GM18873 (cell line): Measurements from ENCODE around the gene ADCY2.

ENCODE experiments used
- ATAC-seq: cut with Tn5 transposase; IDR thresholded peaks from one replicate; pipeline ENCODE4 v1.9.1; 2021; ENCODE audit warnings: mild to moderate bottlenecking, moderate library complexity, moderate number of reproducible peaks; ENCODE audit not compliant: unreplicated experiment, low FRiP score

ADCY2 gene

DNA sequence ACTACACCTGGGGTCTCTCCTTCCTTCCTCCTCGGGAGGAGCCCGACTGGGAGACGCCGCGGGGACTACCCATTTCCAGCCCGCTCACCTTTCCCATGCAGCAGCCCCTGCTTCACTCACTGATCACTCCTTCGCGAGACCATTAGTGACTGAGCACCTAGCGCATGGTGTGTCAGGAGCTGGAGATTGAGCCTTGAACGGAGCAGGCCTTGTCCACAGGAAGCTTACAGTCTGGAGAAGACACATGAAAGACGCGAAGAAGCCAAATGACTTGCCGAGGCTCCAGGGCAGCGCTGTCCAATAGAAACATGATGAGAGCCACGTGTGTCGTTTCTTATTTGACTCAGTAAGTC lies 455.3 kb downstream of the ADCY2 start:
- ATAC-seq = no peak

DNA sequence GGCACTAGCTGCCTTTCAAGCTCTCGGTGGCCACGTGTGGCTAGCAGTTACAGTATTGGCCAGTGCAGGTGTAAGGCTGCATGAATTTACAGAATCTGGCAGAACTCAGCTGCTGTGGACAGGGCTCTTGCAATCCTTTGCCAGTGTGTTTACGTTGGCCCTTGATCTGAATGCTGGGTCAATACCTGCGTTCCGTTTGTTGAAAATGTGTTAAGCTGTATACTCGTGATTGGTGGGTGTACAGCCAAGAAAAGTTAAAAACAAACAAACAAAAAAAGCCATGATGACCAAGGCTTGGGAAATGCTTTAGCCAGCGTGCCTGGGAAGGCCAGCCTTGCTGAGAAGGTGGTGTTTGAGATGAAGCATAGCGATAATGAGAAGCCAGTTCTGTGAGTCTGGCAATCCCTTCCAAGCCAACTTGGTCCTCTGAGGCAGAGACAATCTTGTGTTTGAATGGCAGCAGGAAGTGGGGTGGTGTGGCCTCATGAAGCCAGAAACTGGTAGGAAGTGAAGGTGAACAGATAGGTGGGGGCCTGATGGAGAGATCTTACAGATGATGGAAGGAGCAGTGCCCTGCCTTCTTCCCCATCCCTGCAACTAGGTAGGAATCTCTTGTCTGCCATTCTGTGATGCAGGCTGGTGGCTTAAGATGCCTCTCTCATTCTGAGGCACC lies 455.8 kb downstream of the ADCY2 start:
- ATAC-seq = no peak

DNA sequence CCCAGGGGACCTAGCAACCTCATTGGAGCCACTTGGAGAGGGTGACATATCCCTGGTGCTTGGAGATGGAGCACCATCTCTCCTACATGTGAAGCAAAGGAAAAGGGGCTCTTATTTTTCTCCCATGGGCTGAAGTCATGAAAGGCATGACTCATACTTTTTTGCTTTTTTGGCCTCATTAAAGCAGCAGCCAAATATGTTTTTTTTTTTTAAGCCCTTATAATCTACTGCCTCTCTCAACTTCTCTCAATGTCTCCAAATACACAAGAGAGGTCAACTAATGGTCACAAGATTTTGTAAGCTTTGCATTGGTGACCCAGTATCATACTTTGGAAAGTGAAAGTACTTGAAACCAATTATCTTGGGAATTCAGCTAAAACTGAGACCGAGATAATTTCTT lies 456.6 kb downstream of the ADCY2 start:
- no peak for ATAC-seq

DNA sequence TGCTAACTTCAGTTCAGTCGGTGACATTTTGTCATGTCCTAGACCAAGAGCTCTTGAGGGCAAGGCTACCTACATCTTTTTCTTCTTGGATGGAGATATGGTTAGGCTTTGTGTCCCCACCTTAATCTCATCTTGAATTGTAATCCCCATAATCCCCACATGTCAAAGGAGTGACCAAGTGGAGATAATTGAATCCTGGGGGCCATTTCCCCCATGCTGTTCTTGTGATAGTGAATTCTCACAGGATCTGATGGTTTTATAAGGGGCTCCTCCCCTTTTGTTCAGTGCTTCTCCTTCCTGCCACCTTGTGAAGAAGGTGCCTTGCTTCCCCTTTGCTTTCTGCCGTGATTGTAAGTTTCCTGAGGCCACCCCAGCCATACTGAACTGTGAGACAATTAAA lies 457.1 kb downstream of the ADCY2 start:
- no peak for ATAC-seq

DNA sequence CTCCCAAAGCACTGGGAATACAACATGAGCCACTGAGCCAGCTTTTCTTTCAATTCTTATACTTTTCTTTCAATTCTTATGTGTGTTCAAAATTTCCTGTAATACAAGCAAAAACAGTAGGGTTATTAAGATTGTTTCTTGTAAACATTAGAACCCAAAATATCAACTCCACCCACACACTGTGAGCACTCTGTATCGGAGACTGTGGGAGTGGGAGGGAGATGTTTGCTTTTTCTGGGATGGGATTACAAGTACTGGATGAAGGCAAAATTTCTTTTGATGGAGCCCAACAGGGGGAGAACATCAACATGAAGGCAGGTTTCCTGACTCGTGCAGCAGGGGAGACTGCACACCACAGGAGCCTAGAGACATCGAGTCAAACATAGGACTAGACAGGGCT lies 459.7 kb downstream of the ADCY2 start:
- ATAC-seq = no peak

DNA sequence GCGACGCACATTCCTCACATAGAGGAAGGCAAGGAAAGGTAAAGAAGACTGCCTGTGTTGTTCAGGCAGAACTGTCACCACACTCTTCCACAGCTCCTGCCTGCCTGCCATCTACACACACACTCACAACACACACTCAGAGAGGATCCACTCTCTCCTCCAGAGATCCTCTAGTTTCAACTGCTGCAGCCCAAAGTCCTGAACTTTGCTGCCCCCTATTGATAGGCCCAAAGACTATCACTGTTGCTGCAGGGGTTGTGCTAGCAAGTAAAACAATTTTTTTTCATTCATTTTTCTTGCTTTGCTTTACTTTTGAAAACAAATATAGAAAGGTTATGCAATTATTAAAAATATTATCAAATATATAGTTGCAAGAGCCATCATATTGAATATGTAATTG lies 460.9 kb downstream of the ADCY2 start:
- no peak for ATAC-seq

DNA sequence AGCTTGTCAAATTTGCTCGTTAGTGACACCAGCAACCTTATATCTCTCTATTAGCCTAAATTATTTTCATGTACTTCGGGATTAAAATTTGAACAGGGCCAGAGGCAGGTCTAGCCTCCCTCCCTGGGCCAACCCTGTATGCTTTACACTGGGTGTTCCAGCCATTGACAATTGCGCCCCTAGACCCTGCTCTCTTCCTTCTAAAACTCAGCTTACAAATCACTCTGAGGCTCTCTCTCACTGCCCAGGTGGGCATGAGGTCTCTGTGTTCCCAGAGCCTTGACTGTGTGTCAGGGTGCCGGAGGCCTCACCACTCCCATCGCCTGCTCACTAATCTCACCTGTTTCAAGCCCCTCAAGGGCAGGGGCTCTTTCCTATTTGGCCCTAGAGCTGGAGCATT lies 461.4 kb downstream of the ADCY2 start:
- ATAC-seq = no peak

DNA sequence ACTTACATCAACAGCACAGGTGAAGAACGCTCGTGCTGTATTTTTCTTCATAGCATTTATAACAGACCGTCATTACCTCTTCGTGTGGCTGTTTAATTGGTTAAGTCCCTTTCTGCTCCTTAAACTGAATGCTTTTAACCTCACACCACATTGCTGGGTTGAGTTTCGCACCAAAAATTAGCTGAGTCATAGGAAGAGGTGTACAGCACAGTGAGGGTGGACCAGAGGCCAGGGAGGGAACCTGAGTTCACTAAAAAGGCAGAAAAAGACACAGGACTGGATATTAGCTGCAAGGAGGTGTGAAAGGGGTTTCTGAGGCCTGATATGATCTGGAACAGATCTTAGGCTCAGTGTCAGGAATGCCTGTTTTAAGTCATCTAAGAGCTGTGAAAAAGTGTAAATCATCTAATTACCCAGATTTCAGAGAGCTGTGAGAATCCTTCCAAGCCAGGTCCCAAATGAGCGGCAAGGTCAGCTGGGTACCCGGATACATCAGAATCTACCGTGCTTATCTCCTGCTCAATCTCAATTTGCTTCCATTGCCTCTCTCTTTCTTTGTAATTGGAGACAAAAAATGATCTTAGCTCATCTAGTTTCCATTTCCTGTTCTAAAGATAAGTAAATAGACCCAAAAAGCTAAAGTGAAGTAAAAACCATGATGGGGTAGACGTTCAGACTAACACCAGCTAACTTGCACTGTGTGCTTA lies 462.1 kb downstream of the ADCY2 start:
- no peak for ATAC-seq

DNA sequence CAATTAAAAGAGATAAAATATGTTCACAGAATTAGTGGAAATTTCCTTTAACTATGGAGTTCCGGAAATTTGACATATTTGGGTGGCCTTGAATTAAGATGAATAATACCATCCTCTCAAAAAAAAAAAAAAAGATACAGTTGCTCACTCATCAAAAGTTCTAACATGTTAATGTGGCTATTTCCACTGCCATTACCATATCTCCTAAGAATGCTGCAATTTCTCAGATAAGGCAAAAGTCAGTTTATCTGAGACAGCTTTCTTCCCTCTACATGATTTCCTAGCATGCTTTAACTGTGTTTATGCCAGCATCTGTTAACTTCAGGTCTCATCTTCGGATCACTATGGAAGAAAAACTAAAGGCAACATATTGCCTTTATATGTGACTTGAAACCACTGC lies 470.3 kb downstream of the ADCY2 start:
- ATAC-seq = no peak

DNA sequence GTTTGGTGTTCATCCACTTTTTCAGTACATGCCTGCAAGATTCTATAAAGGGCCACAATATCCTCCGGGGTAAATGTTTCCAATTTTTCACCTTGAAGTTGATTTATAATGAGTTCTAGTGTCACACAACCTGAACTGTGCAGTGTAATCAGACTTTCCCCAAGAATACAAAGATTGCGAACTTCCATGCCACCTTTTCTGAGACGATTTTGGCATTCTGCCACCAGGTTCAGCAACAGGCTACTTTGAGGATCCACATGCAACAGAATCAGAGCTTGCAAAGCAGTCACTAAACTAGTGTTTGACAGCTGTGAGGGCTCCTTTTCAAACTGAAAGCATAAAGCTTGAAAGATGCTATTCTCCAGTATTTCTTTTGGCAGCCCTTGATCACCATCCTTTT lies 471.3 kb downstream of the ADCY2 start:
- no peak for ATAC-seq

DNA sequence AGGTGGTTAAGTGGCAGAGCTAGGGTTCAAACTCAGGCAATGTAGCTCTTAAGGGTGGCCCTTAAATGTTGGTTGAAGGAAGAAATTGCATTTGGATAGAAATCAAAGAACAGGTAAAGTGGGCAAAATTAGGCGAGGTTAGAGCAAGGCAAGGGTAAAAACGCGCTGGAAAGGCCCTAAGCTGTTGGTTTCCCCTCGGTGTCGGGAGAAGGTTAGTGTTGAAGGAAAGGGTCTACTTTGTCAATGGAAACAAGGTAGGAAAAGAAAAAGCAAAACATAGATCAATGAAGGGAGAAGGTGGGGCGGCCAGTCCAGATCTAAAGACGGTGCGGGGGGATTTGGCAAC lies 472.5 kb downstream of the ADCY2 start:
- ATAC-seq = no peak

DNA sequence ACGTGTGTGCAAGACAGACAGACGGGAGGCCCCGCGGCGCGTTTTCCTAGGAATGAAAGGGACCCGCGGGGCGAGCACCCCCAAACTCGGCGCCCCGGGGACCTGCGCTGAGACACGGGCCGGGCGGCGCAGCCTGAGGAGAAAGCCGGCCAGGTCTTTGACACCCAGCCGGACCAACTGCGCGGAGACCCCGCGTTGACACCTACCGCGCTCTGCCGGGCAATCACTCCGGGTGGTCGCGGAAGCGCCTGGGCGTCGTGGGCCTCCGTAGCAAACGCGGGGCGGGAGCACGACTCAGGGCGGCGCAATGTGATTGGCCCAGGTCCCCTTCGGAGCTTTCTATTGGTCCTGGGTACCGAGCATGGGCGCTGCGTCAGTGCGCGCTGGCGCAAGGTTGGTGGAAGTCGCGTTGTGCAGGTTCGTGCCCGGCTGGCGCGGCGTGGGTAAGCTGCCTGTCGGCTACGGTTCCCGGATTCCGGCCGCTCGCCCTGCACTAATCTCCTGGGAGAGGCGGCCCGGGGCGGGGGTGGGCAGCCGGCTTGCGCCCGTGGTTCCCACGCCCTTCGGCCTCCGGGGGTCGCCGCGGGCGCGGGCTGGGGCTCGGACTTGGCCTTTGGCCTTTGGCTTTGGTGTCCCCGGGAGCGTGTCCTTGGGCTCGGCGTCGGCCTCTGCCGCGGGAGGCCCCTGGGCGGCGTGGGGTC lies 473.0 kb downstream of the ADCY2 start, which contains the start of the genes FASTKD3 and MTRR:
FASTKD3 (minus strand) TSS at position 259 of the 701 bp plus-strand sequence. CDS start 948 bp downstream, outside the sequence.
MTRR (plus strand) TSS at position 376 of the 701 bp plus-strand sequence. CDS start 1,647 bp downstream, outside the sequence.
- peak; percentile 93 for ATAC-seq

DNA sequence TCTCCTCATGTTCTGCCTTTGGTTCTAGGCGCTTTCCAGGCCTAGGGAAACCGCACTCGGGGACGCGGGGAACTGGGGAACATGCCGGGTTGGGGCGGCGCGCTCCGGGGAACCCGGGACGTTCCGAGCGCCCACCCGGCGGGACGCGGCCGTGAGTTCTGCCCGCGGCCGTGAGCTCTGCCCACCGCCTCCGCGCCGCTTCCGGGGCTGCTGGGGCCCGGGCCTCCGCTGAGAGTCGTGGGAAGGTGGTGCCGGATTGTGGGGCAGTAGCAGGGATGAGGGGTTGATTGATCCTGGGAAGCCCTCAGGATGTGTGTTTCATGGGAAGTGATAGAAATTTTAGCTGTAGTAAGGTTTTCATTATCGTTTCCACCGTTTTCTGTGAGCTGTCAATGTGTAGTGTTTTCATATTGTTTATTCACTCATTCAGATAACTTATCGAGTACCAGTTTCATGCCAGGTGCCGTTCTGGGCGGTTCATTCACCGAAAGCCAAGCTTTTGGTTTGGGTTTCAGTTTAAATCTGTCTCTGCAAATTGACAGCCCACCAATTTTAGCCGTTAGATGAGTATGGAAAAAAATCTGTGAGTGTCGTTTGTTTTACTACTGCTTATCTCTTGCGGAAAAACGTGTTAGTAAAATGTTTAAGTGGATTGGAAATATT lies 473.7 kb downstream of the ADCY2 start:
- ATAC-seq = peak; percentile 33

DNA sequence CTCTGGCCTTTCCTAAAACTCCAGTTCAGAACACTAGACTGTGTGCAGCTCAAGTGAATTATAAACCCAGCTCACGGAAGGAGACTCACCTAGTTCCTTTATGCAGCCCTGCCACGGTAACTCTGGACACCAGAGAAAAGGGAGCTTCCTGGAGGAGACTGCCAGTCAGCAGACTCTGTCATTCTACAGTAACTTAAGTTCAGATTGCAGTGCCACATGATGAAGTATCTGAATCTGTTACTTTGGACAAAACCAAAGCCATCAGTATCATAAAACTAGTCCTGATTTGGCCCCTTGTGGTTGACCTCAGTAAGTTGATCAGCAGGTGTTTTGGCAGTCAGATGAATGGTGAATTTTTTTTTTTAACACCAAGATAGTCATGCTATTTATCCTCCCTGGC lies 475.7 kb downstream of the ADCY2 start:
- ATAC-seq = peak; percentile 23

DNA sequence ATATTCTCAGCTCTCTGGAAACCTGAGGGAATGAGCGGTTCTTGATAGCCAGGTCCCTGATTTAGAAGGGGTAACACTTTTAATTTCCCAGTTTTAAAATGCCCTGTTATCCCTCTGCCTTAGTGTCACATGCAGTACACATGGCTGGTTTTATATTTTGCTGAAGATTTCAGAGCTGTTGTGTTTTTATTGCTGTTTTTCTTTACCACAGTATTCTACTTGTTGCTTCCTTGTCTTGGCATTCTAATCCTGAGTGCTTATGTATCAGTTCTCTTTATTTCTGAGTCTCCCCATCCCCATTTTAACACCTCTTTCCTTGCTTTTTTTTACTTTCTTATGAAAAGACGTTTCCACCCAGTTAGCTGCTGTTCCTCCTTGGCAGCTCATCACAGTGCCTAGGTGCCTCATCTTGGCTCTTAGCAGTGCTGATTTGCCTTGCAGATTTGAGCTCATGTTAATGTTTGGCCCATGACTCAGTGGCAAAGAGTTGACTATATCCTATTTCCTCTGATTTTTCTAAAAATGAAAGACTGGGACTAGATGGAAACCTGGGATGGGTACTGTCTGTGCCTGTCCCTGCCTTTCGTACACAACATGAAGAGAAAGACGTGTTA lies 476.7 kb downstream of the ADCY2 start:
- ATAC-seq = no peak

DNA sequence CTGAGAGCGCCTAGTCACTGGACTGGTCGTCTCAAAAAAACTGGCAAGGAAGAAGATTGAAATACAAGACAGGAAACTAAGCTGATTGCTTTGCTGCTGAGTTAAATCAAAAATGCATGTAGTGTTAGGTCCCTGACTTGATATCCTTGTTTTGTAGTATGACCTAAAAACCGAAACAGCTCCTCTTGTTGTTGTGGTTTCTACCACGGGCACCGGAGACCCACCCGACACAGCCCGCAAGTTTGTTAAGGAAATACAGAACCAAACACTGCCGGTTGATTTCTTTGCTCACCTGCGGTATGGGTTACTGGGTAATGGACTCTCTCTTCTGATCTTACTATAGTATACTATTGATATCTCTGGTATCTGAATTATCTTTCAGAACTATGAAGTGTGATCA lies 477.3 kb downstream of the ADCY2 start:
- ATAC-seq = no peak

DNA sequence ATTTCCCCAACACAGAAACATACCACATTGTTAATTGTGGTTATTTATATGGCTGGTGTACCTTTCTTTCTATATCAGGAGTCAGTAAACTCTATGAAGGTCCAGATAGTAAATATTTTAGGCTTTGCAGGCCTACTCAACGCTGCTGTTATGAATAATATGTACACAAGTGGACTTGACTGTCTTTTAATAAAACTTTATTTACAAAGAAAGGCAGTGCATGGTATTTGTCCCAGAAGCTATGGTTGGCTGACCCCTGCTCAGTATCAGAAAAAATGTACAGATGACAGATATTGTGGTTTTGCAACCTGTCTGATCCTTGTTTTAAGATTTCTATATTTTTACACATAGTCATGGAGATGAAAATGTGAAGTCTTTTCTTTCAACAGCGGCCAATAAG lies 478.7 kb downstream of the ADCY2 start:
- ATAC-seq = no peak

DNA sequence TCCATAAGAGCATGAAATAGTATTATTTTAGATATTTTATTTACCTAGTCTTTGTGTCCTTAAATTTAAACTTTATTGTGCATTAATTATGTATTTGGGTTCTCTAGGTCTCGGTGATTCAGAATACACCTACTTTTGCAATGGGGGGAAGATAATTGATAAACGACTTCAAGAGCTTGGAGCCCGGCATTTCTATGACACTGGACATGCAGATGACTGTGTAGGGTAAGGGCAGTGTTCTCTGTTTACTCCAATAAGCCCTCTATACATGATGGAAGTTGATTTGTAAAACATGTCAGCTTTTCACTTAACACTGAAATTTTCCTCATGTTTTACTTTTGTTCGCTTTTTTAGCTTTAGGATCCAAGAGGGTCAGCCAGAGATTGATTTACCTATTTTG lies 479.2 kb downstream of the ADCY2 start:
- no peak for ATAC-seq

DNA sequence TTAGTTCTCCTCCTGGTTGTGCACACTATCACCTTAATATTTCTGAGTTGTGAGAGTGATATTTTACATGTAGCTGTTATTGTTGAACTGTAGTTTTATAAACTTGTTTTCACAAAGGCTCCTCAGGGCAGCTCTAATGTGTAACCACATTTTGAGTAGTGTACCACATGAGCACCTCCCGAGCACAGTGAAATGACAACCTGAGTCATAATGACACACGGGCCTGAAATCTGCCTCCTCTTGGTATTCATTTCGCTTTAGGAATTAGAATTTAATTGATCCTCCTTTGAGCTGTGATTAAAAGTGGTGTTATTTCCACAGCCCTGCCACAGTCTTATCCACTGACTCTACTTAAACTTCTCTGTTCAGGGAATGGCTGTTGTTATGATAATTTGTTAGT lies 480.9 kb downstream of the ADCY2 start:
- peak; percentile 37 for ATAC-seq

DNA sequence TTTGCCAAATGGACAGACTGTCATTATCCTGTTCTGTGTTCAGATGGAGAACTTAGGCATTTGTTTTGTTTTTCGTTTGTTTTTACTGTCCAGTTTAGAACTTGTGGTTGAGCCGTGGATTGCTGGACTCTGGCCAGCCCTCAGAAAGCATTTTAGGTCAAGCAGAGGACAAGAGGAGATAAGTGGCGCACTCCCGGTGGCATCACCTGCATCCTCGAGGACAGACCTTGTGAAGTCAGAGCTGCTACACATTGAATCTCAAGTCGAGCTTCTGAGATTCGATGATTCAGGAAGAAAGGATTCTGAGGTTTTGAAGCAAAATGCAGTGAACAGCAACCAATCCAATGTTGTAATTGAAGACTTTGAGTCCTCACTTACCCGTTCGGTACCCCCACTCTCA lies 481.9 kb downstream of the ADCY2 start:
- ATAC-seq = no peak

DNA sequence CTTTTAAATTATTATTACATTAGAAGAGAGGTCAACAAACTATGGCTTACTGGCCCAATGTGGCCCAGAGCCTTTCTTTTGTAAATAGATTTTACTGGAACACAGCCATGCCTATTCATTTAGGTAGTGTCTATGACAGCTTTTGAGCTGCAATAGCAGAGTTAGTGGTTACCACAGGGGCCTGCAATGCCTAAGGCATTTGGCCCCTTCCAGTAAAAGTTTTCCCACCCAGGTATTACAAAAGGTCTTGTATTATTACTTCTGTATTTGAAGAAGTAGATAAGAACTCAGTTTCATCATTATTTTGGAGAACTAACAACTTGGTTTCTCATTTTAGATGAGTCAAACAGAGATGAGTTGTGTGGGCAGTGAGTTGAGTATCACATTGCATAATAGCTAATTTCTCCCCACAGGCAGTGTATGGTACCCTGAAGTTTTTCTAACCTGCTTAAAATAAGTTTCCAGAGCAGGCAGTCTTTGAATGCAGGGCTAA lies 482.5 kb downstream of the ADCY2 start:
- ATAC-seq = peak; percentile 97
